ENCODE measurements around the gene SYT10.
"Not testable (repeated sequence)": the region's sequence is repeated elsewhere in the genome, so short reads cannot be mapped to it uniquely, and the experiment has no call there.

The SYT10 gene

DNA sequence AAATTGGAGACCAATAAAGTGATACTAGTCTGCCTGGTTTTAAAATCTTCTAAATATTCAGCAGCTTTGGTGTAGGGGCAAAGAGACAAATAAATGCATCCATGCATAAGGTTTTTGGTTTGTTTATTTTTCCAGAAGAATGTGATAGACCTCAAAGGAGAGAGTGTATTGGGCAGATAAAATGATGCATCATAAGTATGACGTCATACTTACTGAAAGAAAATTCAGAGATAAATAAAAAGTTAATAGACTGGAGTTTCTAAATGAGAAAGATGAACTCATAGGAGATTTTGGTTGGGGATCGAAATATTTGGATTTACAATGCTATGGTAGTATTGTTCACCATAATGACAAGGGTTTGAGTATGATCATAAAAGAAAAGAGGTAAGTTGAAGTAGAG is 10.2 kb downstream of the SYT10 start:
- no peak for TF ChIP-seq EZH2phosphoT487 (IDR thresholded peaks at IDR 0.05; ENCODE audit: borderline replicate concordance)
- TF ChIP-seq, protein P1, sequence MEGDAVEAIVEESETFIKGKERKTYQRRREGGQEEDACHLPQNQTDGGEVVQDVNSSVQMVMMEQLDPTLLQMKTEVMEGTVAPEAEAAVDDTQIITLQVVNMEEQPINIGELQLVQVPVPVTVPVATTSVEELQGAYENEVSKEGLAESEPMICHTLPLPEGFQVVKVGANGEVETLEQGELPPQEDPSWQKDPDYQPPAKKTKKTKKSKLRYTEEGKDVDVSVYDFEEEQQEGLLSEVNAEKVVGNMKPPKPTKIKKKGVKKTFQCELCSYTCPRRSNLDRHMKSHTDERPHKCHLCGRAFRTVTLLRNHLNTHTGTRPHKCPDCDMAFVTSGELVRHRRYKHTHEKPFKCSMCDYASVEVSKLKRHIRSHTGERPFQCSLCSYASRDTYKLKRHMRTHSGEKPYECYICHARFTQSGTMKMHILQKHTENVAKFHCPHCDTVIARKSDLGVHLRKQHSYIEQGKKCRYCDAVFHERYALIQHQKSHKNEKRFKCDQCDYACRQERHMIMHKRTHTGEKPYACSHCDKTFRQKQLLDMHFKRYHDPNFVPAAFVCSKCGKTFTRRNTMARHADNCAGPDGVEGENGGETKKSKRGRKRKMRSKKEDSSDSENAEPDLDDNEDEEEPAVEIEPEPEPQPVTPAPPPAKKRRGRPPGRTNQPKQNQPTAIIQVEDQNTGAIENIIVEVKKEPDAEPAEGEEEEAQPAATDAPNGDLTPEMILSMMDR (conservative IDR thresholded peaks at IDR 0.05; ENCODE audit: low read length) = no peak
- Histone ChIP-seq H3F3A (ENCODE audit: low read depth) (no peaks in the 10 kb centered on the region), H3K36me3 (ENCODE audit: insufficient read depth, low read length) (no peaks in the 10 kb centered on the region), H3K9me2 (replicated peaks; ENCODE audit: low read depth, low read length) (no peaks in the 10 kb centered on the region), H2AFZ (ENCODE audit: low read length) (no peak overlapping the region), H3K4me2 (ENCODE audit: low read depth, low read length, poor library complexity, severe bottlenecking) (no peak overlapping the region), H4K20me1 (ENCODE audit: insufficient read depth, low read length, poor library complexity, severe bottlenecking) (no peaks in the 10 kb centered on the region), H3K4me1 (ENCODE audit: insufficient read depth, low read length, poor library complexity, severe bottlenecking) (no peaks in the 10 kb centered on the region), H3K4me3 (ENCODE audit: low read length, poor library complexity, severe bottlenecking) (no peak overlapping the region), H3K9me3 (ENCODE audit: insufficient read depth, low read depth, low read length) (0 out of 2 replicates have a peak, but pooled peaks cover 3% of the 10 kb centered on the region), H3K27me3 (ENCODE audit: insufficient read depth, low read length, poor library complexity, severe bottlenecking) (no peaks in the 10 kb centered on the region), H3K79me2 (ENCODE audit: insufficient read depth, low read length) (no peaks in the 10 kb centered on the region), H3K9ac (ENCODE audit: low read depth, low read length, poor library complexity, severe bottlenecking) (no peak overlapping the region)

DNA sequence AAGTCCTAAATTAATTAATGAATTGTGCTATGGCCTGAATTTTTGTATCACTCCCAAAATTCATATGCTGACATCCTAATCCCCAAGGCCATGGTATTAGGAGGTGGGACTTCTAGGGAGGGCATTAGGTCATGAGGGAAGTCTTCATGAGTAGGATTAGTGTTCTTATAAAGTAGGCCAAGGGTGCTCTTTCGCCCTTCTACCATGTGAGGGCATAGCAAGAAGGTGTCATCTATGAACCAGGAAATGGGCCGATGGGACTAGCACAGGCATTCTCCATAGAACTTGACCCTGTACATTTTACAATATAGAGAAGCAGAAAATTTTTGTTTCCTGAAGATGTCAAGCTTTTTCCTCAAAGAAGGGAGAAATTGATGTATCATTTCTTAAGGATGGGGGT is 12.5 kb downstream of the SYT10 start:
- no peaks in the 10 kb centered on the region for H3F3A ChIP-seq (ENCODE audit: low read depth)
- H3K4me3 ChIP-seq (ENCODE audit: low read length, poor library complexity, severe bottlenecking) = no peak overlapping the region
- TF ChIP-seq, protein P1 (conservative IDR thresholded peaks at IDR 0.05; ENCODE audit: low read length) = peak; percentile 16; the same call in 1 of the 2 replicates
- no peak for TF ChIP-seq EZH2phosphoT487 (IDR thresholded peaks at IDR 0.05; ENCODE audit: borderline replicate concordance)
- no peaks in the 10 kb centered on the region for H3K9me2 ChIP-seq (replicated peaks; ENCODE audit: low read depth, low read length)
- no peaks in the 10 kb centered on the region for H3K36me3 ChIP-seq (ENCODE audit: insufficient read depth, low read length)
- no peak overlapping the region for H3K9ac ChIP-seq (ENCODE audit: low read depth, low read length, poor library complexity, severe bottlenecking)
- no peak overlapping the region for H2AFZ ChIP-seq (ENCODE audit: low read length)
- H3K4me2 ChIP-seq (ENCODE audit: low read depth, low read length, poor library complexity, severe bottlenecking) = no peak overlapping the region
- no peaks in the 10 kb centered on the region for H3K4me1 ChIP-seq (ENCODE audit: insufficient read depth, low read length, poor library complexity, severe bottlenecking)
- H3K27me3 ChIP-seq (ENCODE audit: insufficient read depth, low read length, poor library complexity, severe bottlenecking) = no peaks in the 10 kb centered on the region
- no peaks in the 10 kb centered on the region for H4K20me1 ChIP-seq (ENCODE audit: insufficient read depth, low read length, poor library complexity, severe bottlenecking)
- H3K79me2 ChIP-seq (ENCODE audit: insufficient read depth, low read length) = no peaks in the 10 kb centered on the region
- no peaks in the 10 kb centered on the region for H3K9me3 ChIP-seq (ENCODE audit: insufficient read depth, low read depth, low read length)

DNA sequence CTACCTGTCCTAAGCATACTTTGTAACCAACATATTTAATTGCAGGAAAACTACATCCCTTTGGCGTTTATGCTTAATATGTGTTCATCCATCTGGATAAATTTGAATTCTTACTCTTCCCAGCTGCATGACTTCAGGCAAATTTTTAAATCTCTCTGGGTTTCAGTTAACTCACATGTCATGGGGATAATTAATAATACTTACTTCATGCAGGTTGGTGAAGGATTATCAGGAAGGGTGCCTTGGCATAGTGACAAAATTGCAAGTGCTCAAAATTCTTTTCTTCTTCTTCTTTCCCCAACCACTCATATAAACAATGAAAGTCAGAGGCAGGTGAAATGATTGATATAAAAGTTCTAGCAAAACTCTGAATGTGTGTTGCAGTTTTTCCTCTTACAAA is 15.9 kb downstream of the SYT10 start:
- Histone ChIP-seq H3K27me3 (ENCODE audit: insufficient read depth, low read length, poor library complexity, severe bottlenecking) (no peaks in the 10 kb centered on the region), H3K4me2 (ENCODE audit: low read depth, low read length, poor library complexity, severe bottlenecking) (no peak overlapping the region), H3K79me2 (ENCODE audit: insufficient read depth, low read length) (no peaks in the 10 kb centered on the region), H3K9me2 (replicated peaks; ENCODE audit: low read depth, low read length) (no peaks in the 10 kb centered on the region), H3K4me1 (ENCODE audit: insufficient read depth, low read length, poor library complexity, severe bottlenecking) (no peaks in the 10 kb centered on the region), H3K4me3 (ENCODE audit: low read length, poor library complexity, severe bottlenecking) (no peak overlapping the region), H3K9me3 (ENCODE audit: insufficient read depth, low read depth, low read length) (no peaks in the 10 kb centered on the region), H3F3A (ENCODE audit: low read depth) (no peaks in the 10 kb centered on the region), H4K20me1 (ENCODE audit: insufficient read depth, low read length, poor library complexity, severe bottlenecking) (no peaks in the 10 kb centered on the region), H3K9ac (ENCODE audit: low read depth, low read length, poor library complexity, severe bottlenecking) (no peak overlapping the region), H2AFZ (ENCODE audit: low read length) (no peak overlapping the region), H3K36me3 (ENCODE audit: insufficient read depth, low read length) (no peaks in the 10 kb centered on the region)
- TF ChIP-seq, protein P1 (conservative IDR thresholded peaks at IDR 0.05; ENCODE audit: low read length) = no peak
- TF ChIP-seq EZH2phosphoT487 (IDR thresholded peaks at IDR 0.05; ENCODE audit: borderline replicate concordance) = no peak

DNA sequence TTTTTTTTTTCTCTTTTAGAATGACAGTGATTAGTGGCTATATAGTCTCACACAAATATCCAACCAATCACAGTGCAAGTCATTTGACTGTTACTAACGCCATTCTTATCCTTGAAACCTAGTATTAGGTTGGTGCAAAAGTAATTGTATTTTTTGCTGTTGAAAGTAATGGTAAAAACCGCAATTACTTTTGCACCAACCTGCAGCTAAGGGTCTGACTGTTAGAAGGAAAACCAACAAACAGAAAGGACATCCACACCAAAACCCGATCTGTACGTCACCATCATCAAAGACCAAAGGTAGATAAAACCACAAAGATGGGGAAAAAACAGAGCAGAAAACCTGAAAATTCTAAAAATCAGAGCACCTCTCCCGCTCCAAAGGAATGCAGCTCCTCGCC is 27.2 kb downstream of the SYT10 start:
- H3K9me3 ChIP-seq (ENCODE audit: insufficient read depth, low read depth, low read length); H3K4me1 ChIP-seq (ENCODE audit: insufficient read depth, low read length, poor library complexity, severe bottlenecking); H3K36me3 ChIP-seq (ENCODE audit: insufficient read depth, low read length); H3K4me3 ChIP-seq (ENCODE audit: low read length, poor library complexity, severe bottlenecking); H3K4me2 ChIP-seq (ENCODE audit: low read depth, low read length, poor library complexity, severe bottlenecking); H2AFZ ChIP-seq (ENCODE audit: low read length); H3K79me2 ChIP-seq (ENCODE audit: insufficient read depth, low read length); H3K27me3 ChIP-seq (ENCODE audit: insufficient read depth, low read length, poor library complexity, severe bottlenecking); H4K20me1 ChIP-seq (ENCODE audit: insufficient read depth, low read length, poor library complexity, severe bottlenecking); H3K9ac ChIP-seq (ENCODE audit: low read depth, low read length, poor library complexity, severe bottlenecking); H3F3A ChIP-seq (ENCODE audit: low read depth); H3K9me2 ChIP-seq (replicated peaks; ENCODE audit: low read depth, low read length): not testable (repeated sequence)
